HepG2 (cell line): ENCODE results near the gene SLC38A1. TPM values are rescaled to one million over a fixed set of nuclear protein-coding genes. Genes with fewer than 3 reads are reported as not detected.
A peak's percentile ranks its signal among the peaks of the same experiment; 100 is the strongest.

Experiments
- AGO2 ChIP-seq: fragments of 200-400 bp; formaldehyde crosslinking; optimal IDR thresholded peaks from 2 replicates; pipeline ENCODE3; 2017; ENCODE audit warnings: mild to moderate bottlenecking, low read depth, low read length, moderate library complexity
- ARHGAP35 ChIP-seq: sonication (generic); formaldehyde crosslinking; IDR thresholded peaks from 2 replicates; pipeline ENCODE4 v1.9.0; 2022; ENCODE audit warnings: mild to moderate bottlenecking, inconsistent platforms, moderate library complexity, missing genetic modification reagents, borderline replicate concordance
- ARID3A ChIP-seq: IDR thresholded peaks from 2 replicates; pipeline ENCODE4 v1.6.1; 2012; ENCODE audit warnings: low read depth, low read length, improper control_type of control experiment
- GABPB1 ChIP-seq: IDR thresholded peaks from 2 replicates; pipeline ENCODE4 v1.6.1; 2016; ENCODE audit warnings: mild to moderate bottlenecking, missing genetic modification reagents, moderate library complexity, missing compliant biosample characterization
- GPN1 ChIP-seq: sonication (generic); formaldehyde crosslinking; IDR thresholded peaks from 2 replicates; pipeline ENCODE4 v1.5.1; 2020; ENCODE audit warnings: missing genetic modification reagents, borderline replicate concordance
- HNF4A ChIP-seq: sonication (generic); formaldehyde crosslinking; IDR thresholded peaks from 2 replicates; pipeline ENCODE4 v1.4.0; 2020; ENCODE audit warnings: missing genetic modification reagents
- KAT8 ChIP-seq: IDR thresholded peaks from 2 replicates; pipeline ENCODE4 v1.6.1; 2016; ENCODE audit warnings: missing genetic modification reagents, missing compliant biosample characterization
- KDM6A ChIP-seq: IDR thresholded peaks from 2 replicates; pipeline ENCODE4 v1.6.1; 2016; ENCODE audit warnings: low read depth
- NRL ChIP-seq: sonication (generic); formaldehyde crosslinking; IDR thresholded peaks from 2 replicates; pipeline ENCODE4 v1.5.0; 2020; ENCODE audit warnings: missing genetic modification reagents, mild to moderate bottlenecking, moderate library complexity, borderline replicate concordance
- PBX2 ChIP-seq: IDR thresholded peaks from 2 replicates; pipeline ENCODE4 v1.6.1; 2016; ENCODE audit warnings: control low read depth
- SAP130 ChIP-seq: IDR thresholded peaks from 2 replicates; pipeline ENCODE4 v1.6.1; 2016; ENCODE audit warnings: low read depth
- SRY ChIP-seq: sonication (generic); formaldehyde crosslinking; IDR thresholded peaks from 2 replicates; pipeline ENCODE4 v1.8.0; 2022; ENCODE audit warnings: mild to moderate bottlenecking, missing genetic modification reagents
- XBP1 ChIP-seq: sonication (generic); formaldehyde crosslinking; IDR thresholded peaks from 2 replicates; pipeline ENCODE4 v1.5.0; 2020; ENCODE audit warnings: missing genetic modification reagents
- ZFP36 ChIP-seq: fragments of 150-350 bp; IDR thresholded peaks from 2 replicates; pipeline ENCODE4 v1.6.1; 2018; ENCODE audit warnings: borderline replicate concordance, low read length, low read depth; ENCODE audit not compliant: partially characterized antibody
- ZNF367 ChIP-seq: sonication (generic); formaldehyde crosslinking; IDR thresholded peaks from 2 replicates; pipeline ENCODE4 v1.4.0; 2020; ENCODE audit warnings: missing genetic modification reagents, borderline replicate concordance
- polyA plus RNA-seq, 8 experiments: library from polyadenylated mRNA; depleted of rRNA in 3 of 8; stranded (reverse) in 7 of 8; unstranded in 1 of 8; fragments of >200 nt; fragmentation: Illumina TruSeq in 4 of 8; extraction: Trizol in 4 of 8; gene quantifications; 2 replicates each; pipeline versions ENCODE4 v1.2.1 to v1.2.3, GENCODE V29; 2011 to 2016; ENCODE audit warnings: low read depth in 4 of 8, missing spikeins in 1 of 8, mixed read lengths in 1 of 8; ENCODE audit not compliant: insufficient read depth in 1 of 8
- total RNA-seq, 5 experiments: library from RNA; depleted of rRNA; stranded (reverse); fragments of >200 nt; fragmentation: Illumina TruSeq; extraction: Trizol; gene quantifications; 2 replicates each; pipeline ENCODE4 v1.2.3, GENCODE V29; 2016; ENCODE audit warnings: low read depth in 1 of 5
- TF ChIP-seq, protein P1 (sequence below): IDR thresholded peaks from 2 replicates; pipeline ENCODE4 v1.6.1; 2012; ENCODE audit warnings: low read length, improper control_type of control experiment
- TF ChIP-seq, protein P2 (sequence below): fragments of 450-650 bp; IDR thresholded peaks from 2 replicates; pipeline ENCODE4 v1.6.1; 2017
- TF ChIP-seq, protein P3 (sequence below): sonication (generic); formaldehyde crosslinking; IDR thresholded peaks from 2 replicates; pipeline ENCODE4 v1.4.0; 2020; ENCODE audit warnings: missing genetic modification reagents
- TF ChIP-seq, protein P4 (sequence below): sonication (generic); formaldehyde crosslinking; IDR thresholded peaks from 2 replicates; pipeline ENCODE4 v1.4.0; 2020; ENCODE audit warnings: missing genetic modification reagents

SLC38A1 gene
- total and polyA plus RNA-seq, 2 of the 13 experiments (the other 11 are each of a cell fraction or from before 2014, with no cell fraction given), result 47.0 to 50.6 TPM

GRCh38 chr12:46259071-46259470 is 9.8 kb downstream of the SLC38A1 start (continued):
- TF ChIP-seq, protein P1, sequence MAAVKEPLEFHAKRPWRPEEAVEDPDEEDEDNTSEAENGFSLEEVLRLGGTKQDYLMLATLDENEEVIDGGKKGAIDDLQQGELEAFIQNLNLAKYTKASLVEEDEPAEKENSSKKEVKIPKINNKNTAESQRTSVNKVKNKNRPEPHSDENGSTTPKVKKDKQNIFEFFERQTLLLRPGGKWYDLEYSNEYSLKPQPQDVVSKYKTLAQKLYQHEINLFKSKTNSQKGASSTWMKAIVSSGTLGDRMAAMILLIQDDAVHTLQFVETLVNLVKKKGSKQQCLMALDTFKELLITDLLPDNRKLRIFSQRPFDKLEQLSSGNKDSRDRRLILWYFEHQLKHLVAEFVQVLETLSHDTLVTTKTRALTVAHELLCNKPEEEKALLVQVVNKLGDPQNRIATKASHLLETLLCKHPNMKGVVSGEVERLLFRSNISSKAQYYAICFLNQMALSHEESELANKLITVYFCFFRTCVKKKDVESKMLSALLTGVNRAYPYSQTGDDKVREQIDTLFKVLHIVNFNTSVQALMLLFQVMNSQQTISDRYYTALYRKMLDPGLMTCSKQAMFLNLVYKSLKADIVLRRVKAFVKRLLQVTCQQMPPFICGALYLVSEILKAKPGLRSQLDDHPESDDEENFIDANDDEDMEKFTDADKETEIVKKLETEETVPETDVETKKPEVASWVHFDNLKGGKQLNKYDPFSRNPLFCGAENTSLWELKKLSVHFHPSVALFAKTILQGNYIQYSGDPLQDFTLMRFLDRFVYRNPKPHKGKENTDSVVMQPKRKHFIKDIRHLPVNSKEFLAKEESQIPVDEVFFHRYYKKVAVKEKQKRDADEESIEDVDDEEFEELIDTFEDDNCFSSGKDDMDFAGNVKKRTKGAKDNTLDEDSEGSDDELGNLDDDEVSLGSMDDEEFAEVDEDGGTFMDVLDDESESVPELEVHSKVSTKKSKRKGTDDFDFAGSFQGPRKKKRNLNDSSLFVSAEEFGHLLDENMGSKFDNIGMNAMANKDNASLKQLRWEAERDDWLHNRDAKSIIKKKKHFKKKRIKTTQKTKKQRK, result no peak
- TF ChIP-seq KAT8 (no peak), GPN1 (CRISPR knock-in tag) (no peak), GABPB1 (CRISPR knock-in tag) (no peak), PBX2 (CRISPR knock-in tag) (no peak), HNF4A (peak; percentile 50), ZNF367 (CRISPR knock-in tag) (no peak), ARID3A (0 out of 2 replicates have a peak, but pooled peaks have one; percentile 26), ARHGAP35 (CRISPR knock-in tag) (no peak), KDM6A (CRISPR knock-in tag) (no peak), NRL (CRISPR knock-in tag) (no peak), XBP1 (no peak), SAP130 (CRISPR knock-in tag) (peak; percentile 15; the same call in 1 of the 2 replicates), AGO2 (no peak), ZFP36 (no peak), SRY (CRISPR knock-in tag) (no peak)
- TF ChIP-seq, protein P2, sequence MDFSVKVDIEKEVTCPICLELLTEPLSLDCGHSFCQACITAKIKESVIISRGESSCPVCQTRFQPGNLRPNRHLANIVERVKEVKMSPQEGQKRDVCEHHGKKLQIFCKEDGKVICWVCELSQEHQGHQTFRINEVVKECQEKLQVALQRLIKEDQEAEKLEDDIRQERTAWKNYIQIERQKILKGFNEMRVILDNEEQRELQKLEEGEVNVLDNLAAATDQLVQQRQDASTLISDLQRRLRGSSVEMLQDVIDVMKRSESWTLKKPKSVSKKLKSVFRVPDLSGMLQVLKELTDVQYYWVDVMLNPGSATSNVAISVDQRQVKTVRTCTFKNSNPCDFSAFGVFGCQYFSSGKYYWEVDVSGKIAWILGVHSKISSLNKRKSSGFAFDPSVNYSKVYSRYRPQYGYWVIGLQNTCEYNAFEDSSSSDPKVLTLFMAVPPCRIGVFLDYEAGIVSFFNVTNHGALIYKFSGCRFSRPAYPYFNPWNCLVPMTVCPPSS, result no peak
- TF ChIP-seq, protein P3, sequence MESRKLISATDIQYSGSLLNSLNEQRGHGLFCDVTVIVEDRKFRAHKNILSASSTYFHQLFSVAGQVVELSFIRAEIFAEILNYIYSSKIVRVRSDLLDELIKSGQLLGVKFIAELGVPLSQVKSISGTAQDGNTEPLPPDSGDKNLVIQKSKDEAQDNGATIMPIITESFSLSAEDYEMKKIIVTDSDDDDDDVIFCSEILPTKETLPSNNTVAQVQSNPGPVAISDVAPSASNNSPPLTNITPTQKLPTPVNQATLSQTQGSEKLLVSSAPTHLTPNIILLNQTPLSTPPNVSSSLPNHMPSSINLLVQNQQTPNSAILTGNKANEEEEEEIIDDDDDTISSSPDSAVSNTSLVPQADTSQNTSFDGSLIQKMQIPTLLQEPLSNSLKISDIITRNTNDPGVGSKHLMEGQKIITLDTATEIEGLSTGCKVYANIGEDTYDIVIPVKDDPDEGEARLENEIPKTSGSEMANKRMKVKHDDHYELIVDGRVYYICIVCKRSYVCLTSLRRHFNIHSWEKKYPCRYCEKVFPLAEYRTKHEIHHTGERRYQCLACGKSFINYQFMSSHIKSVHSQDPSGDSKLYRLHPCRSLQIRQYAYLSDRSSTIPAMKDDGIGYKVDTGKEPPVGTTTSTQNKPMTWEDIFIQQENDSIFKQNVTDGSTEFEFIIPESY (CRISPR knock-in tag), result no peak
- TF ChIP-seq, protein P4, sequence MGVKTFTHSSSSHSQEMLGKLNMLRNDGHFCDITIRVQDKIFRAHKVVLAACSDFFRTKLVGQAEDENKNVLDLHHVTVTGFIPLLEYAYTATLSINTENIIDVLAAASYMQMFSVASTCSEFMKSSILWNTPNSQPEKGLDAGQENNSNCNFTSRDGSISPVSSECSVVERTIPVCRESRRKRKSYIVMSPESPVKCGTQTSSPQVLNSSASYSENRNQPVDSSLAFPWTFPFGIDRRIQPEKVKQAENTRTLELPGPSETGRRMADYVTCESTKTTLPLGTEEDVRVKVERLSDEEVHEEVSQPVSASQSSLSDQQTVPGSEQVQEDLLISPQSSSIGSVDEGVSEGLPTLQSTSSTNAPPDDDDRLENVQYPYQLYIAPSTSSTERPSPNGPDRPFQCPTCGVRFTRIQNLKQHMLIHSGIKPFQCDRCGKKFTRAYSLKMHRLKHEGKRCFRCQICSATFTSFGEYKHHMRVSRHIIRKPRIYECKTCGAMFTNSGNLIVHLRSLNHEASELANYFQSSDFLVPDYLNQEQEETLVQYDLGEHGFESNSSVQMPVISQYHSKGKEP (CRISPR knock-in tag), result no peak
